GM21723 (cell line): ENCODE data around the gene PLXNA4.

Experiments used
- ATAC-seq: cut with Tn5 transposase; IDR thresholded peaks from one replicate; pipeline ENCODE4 v1.9.1; 2021; ENCODE audit warnings: mild to moderate bottlenecking, moderate library complexity; ENCODE audit not compliant: unreplicated experiment

The PLXNA4 gene

GRCh38 chr7:132371948-132372347, 204.3 kb downstream of the PLXNA4 start:
- ATAC-seq, result no peak

GRCh38 chr7:132368246-132368900, 207.9 kb downstream of the PLXNA4 start:
- no peak for ATAC-seq

DNA sequence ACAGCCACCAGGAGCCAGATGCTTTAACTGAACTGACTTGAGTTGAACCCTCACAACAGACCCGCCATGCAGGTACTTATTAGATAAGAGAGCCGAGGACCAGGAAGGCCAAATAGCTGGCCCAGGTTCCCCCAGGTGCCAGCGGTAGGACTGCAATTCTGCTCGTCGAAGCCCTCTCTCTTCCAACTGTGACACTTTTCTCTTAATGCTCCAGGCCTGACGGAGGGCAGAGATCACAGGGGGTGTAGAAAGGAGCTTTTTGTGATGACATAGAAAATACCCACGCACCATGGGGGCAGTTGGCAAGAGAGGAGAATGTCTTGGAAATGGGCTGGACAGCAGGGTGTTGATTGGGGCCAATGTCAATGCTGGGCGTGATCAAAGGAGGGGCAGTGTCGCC, 208.5 kb downstream of the PLXNA4 start:
- no peak for ATAC-seq

DNA sequence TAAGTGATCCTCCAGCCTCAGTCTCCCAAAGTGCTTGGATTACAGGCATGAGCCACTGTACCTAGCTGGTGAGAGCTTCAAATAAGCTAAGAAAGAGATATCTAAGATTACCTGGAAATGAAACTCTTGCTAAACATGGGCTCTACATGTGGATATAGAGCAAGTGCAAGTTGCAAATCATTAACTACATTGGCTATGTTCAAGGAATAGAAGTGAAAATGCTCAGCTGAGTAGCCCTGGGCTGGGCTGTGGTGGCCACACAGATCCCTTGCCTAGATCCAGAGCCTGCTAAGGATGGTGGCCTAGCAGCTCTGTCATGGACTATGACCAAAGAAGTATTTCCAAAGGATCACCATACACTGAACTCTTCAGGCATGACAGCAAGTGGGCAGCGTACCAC, 209.3 kb downstream of the PLXNA4 start:
- no peak for ATAC-seq

- ATAC-seq, result no peak
Measured at GRCh38 chr7:132364226-132364625, 212.0 kb downstream of the PLXNA4 start.

- ATAC-seq, result no peak
Measured at GRCh38 chr7:132362059-132362458, 214.2 kb downstream of the PLXNA4 start.

- no peak for ATAC-seq
Measured at GRCh38 chr7:132361146-132361545, 215.1 kb downstream of the PLXNA4 start.

GRCh38 chr7:132359743-132360142, 216.5 kb downstream of the PLXNA4 start:
- no peak for ATAC-seq

DNA sequence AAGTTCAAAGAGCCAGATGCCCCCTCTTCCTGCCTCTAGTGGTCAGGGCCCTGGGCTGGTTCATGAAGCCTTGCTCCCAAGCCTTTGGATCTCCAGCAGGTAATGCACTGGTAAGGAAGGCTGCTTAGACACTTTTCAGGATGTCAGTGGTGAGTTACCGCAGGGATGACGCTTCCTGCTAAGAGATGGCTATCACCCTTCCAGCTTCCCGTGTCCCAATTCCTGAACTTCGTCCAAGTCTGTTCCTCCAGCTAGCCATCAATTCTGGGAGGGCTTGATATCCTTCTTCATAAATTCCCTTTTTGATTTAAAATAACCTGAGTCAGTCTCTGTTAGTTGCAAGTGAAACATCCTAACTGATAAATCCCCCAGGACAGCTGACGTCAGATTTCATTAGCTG, 221.2 kb downstream of the PLXNA4 start:
- ATAC-seq, result no peak

DNA sequence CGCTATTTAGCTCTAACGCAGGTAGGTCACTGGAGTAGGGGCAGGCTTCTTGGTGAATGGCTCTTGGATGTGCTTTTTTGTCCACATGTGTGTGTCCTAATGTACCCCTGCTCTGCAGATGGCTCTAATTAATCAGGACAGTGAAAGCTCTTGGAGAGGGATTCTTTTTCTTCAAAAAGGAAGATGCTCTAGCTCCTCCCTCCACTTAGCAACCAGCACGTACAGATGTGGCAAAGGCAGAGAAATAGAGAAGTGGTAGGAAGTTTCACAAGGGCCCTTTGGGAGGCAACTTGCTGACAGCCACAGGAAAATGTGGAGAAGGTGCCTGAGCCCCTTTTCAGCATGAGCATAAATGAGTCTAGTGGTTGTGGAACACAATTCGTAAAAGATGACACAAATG, 221.7 kb downstream of the PLXNA4 start:
- ATAC-seq, result no peak

GRCh38 chr7:132353936-132354335, 222.3 kb downstream of the PLXNA4 start:
- ATAC-seq, result no peak

GRCh38 chr7:132352800-132353199, 223.5 kb downstream of the PLXNA4 start:
- no peak for ATAC-seq

- ATAC-seq, result no peak
Measured at GRCh38 chr7:132351954-132352499, 224.2 kb downstream of the PLXNA4 start.

- ATAC-seq, result no peak
Measured at GRCh38 chr7:132350741-132351140, 225.5 kb downstream of the PLXNA4 start.

DNA sequence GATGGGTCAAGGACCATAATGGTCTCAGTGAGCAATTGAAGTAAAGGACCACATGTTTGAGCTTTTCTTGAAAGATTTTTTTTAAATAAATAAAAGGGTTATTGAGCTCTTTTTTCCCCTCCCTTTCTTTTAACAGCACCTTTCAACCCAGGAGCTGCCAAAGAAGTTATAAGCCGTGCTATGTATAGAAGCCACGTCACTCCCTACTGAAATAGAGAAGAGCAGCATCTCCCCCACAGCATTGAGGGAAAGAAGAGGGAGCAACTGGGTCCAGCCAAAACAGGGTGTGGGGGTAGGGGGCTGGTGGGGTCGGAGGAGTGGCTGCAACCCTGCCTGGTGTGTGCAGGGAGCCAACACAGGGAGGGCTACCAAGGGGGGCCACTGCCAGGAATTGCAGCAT, 227.2 kb downstream of the PLXNA4 start:
- no peak for ATAC-seq

DNA sequence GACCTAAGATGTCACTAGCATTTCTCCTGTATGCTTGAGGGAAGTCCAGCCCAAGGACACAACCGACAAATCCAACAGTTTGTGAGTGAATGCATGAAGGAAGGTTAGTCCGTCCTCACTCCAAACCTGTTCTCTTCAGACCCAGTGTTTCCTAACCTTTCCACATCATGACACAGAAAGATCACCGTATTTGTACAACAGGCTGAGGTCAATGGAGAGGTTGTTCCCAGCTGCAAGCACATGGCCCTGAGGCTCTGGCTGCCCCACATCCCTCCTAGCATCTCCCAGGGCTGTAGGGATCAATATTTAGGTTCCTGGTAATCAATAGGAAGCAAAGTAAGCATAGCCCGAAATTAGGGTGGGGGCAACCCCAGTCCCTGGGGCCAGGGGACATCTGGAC, 227.9 kb downstream of the PLXNA4 start:
- ATAC-seq, result no peak

- no peak for ATAC-seq
Measured at GRCh38 chr7:132347858-132348257, 228.4 kb downstream of the PLXNA4 start.

DNA sequence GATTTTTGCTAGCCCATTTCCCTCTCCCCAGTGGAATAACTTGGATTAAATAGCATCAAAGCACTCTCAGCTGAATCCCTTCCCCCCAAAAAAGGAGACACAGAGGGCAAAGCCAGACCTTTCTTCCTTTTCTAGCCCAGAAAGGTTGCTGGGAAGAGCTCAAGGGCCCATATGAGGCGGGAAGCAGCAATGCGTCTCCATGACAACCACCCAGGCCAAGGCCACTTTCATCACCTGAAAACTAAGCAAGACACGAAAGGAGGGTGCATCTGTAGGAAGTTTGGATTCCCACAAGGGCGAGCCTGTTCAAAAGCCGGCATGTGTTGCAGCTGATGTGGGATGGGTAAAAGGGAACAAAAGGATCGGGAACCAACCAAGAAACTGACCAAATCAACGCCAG, 229.1 kb downstream of the PLXNA4 start:
- no peak for ATAC-seq

DNA sequence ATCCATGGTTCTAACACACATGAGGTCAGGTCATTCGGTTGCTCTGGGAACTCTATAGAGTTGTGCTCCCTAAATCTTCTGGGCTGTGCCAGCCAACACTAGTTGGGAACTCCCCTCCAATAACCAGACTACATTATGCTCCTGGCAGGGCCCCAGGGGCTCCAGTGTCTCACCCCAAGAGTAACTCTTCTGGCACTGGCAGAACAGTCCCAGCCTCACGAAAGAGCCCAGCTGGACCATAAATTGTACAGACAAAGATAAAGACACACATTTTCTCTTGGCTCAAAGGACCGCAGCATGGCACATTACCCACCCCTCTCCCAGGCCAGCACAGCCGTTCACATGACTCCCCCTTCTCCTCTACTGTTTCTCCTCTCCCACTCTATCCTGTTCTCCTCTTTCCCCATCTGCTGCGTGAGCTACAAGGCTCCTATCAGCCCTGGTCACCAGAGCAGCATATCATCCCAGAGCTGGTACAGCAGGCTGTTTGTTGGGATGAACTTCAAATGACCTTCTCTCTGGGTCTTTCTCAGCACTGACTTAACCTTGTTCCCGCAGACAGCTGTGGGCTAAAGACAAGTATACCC, 230.6 kb downstream of the PLXNA4 start:
- ATAC-seq, result no peak

GRCh38 chr7:132345030-132345429, 231.2 kb downstream of the PLXNA4 start:
- ATAC-seq, result no peak

- no peak for ATAC-seq
Measured at GRCh38 chr7:132343199-132343598, 233.1 kb downstream of the PLXNA4 start.

- no peak for ATAC-seq
Measured at GRCh38 chr7:132337450-132338080, 238.7 kb downstream of the PLXNA4 start.
